GM12872 (cell line): ENCODE results near the gene FAM219A.

ENCODE experiments used
- TF ChIP-seq, protein P1 (sequence below): IDR thresholded peaks from 3 replicates; pipeline ENCODE4 v1.5.1; 2011; ENCODE audit warnings: low read depth, mild to moderate bottlenecking, low read length, moderate library complexity; ENCODE audit not compliant: insufficient read depth

Gene FAM219A

DNA sequence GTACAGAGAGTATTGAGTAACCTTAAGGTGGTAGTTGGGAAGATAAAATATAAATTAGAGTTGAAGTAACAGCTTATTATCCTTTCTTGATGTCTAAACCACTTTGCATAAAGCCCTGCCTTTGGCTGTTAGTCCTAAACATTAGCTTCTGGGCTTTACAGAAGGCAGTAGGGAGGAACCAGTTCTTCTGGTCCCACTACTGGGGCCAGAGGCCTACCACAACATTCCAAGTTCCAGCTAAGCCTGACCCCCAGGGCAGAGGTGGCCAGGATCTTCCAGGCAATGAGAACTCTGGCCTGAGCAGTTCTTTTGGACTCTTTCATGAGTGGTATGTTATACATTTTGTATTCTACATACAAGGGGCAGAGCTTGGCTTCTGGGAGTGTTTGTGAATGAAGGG, 26.3 kb upstream of the FAM219A start:
- TF ChIP-seq, protein P1, sequence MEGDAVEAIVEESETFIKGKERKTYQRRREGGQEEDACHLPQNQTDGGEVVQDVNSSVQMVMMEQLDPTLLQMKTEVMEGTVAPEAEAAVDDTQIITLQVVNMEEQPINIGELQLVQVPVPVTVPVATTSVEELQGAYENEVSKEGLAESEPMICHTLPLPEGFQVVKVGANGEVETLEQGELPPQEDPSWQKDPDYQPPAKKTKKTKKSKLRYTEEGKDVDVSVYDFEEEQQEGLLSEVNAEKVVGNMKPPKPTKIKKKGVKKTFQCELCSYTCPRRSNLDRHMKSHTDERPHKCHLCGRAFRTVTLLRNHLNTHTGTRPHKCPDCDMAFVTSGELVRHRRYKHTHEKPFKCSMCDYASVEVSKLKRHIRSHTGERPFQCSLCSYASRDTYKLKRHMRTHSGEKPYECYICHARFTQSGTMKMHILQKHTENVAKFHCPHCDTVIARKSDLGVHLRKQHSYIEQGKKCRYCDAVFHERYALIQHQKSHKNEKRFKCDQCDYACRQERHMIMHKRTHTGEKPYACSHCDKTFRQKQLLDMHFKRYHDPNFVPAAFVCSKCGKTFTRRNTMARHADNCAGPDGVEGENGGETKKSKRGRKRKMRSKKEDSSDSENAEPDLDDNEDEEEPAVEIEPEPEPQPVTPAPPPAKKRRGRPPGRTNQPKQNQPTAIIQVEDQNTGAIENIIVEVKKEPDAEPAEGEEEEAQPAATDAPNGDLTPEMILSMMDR = no peak

DNA sequence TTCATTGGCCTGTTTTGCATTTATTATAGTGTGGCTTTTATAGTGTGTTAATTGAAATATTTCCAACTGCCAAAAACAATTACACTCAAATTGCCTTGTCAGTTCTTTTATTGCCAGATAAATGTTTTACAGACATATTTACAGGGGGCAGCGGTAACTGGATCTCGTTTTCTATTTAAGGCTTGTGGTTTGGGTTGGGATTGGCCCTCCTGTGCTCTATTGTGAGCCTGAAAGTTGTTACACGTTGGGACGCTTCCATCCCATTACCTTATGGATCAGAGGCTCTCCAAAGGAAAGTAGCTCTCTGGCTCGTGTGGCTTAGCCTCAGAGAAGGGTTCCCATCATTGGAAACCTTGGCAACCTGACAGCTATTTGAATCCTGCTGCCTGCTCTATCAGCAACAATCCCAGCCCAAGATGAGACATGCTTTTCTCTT, 21.1 kb upstream of the FAM219A start:
- TF ChIP-seq, protein P1 = no peak

DNA sequence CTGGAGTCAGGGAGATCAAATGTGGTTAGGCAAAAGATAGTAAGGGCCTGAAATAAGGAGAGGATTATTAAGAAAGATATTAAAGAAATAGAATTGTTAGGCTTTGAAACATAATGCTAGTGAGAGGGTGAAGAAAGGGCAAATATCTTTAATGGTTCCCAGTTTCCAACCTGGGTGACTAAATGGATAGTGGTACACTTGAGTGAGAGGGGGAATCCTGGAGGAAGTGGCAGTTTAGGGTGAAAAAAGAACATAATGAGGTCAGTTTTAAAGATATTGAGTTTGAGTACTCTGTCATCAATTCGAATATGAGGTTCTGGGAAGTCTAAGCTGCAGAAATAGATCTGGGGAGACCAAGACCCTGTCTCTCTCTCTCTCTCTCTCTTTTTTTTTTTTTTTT, 19.2 kb upstream of the FAM219A start:
- TF ChIP-seq, protein P1 = no peak

DNA sequence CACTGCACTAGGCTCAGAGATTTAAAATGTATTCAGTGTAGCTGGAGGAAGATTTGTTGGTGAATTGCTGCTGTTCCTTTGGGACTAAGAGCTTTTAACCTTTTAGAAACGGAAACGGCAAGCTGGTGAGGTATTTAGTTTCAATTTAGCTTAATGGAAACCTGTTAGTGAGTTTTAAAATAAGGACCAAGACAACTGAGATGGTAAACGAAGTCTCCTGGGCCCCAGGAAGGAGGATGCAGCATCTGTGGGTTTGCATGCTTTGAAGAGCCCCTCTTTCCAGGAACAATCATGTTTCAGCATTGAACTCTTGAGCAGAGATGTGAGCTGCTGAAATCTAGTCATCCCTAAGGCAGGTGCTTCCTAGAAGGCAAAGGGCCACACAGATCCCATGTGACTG, 16.7 kb upstream of the FAM219A start:
- TF ChIP-seq, protein P1 = no peak

DNA sequence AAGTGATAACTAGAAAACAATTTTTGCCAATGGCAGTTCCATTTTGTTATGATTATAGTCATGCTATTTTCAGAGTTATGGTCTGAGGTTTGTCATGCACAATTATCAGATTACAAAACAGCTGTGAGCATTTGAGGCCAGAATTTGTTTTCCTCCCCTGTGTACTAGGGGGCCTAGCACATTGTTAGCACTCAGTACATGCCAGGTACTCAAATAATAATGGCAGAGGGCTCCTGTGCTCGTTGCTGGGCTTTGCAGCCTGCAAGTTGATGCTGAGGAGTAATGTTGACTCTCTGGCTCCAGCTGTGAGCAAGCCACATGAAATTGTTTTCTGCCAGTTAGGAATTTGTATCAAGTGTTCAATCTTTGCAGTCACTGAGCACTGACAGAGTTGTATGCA, 7.1 kb upstream of the FAM219A start:
- TF ChIP-seq, protein P1 = no peak

DNA sequence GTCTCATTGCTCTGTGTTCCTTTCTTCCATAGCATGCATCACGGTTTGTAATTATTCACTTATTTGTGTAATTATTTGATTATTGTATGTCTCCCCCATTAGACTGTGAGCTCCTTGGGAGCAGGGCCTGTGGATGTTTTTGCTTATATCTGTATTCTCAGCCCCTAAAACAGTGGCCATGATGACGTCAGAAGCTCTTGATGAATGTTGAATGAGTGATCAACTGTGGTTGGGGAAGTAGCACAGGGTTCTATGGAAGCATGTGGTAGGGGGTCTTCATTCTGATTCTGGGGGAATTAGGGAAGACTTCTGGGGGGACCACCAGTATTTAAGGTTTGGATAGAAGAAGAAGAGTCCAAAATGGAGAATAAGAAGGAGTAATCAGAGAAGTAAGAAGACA, 6.2 kb upstream of the FAM219A start:
- TF ChIP-seq, protein P1 = no peak

DNA sequence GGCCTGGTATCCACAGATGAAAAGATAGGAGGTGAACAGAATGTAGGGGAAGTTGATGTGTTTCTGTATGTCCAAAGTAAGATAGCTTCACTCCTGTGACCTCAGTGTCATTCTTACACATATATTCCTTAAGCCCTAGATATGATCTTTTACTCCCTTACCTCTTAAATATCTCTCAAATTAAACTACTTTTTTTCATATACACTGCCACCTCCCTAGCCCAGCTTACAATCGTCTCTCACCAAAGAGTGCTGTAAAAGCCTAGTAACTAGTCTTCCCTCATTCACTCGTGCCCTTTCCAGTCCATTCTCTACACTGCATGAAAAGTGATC, 5.5 kb upstream of the FAM219A start:
- TF ChIP-seq, protein P1 = no peak
